Ascending aorta (tissue), 2 donors: ENCODE data around the gene RUNX2. TPM values are rescaled to one million over a fixed set of nuclear protein-coding genes. Genes with fewer than 3 reads are reported as not detected.

Experiments
- DNase-seq, 2 donors: peaks; one replicate each; pipeline ENCODE4 v3.0.0-alpha.2; 2019; ENCODE audit warnings: low spot score in 2 of 2
- H3K27ac ChIP-seq, 2 donors: fragments of 200-600 bp; sonication (generic); one replicate each; pipeline ENCODE4 v1.5.1; 2016 to 2017; ENCODE audit warnings: mild to moderate bottlenecking in 1 of 2
- H3K27me3 ChIP-seq: fragments of 200-600 bp; sonication (generic); one replicate; pipeline ENCODE4 v1.5.1; 2017
- H3K36me3 ChIP-seq, 2 donors: fragments of 200-600 bp; sonication (generic); one replicate each; pipeline ENCODE4 v1.5.1; 2016
- H3K4me1 ChIP-seq, 2 donors: fragments of 200-600 bp; sonication (generic); one replicate each; pipeline ENCODE4 v1.5.1; 2016 to 2017; ENCODE audit warnings: mild to moderate bottlenecking in 1 of 2
- H3K4me3 ChIP-seq, 2 donors: fragments of 200-600 bp; sonication (generic); one replicate each; pipeline ENCODE4 v1.5.1; 2016 to 2017; ENCODE audit warnings: mild to moderate bottlenecking in 1 of 2
- H3K9me3 ChIP-seq, 2 donors: fragments of 200-600 bp; sonication (generic); one replicate each; pipeline ENCODE4 v1.5.1; 2016
- CTCF ChIP-seq, 3 experiments: fragments of 200-600 bp in 2 of 3; fragments of 450-650 bp in 1 of 3; sonication (generic) in 2 of 3; IDR thresholded peaks; one replicate each; pipeline ENCODE4 v1.5.1; 2016 to 2019; ENCODE audit warnings: antibody characterized with exemption in 3 of 3, mild to moderate bottlenecking in 1 of 3, moderate library complexity in 1 of 3
- intact Hi-C: fragments of 100-400 bp; cut with DNase I; formaldehyde crosslinking; loops from one replicate; pipeline ENCODE4 v1.15.1; 2023
- total RNA-seq: library from RNA; depleted of rRNA; stranded (reverse); fragments of >200 nt; gene quantifications from one replicate; pipeline ENCODE4 v1.1.0, GENCODE V29; 2016

Gene RUNX2
- total RNA-seq, 1 donor from 2014 or later: 0.21 TPM

GRCh38 chr6:45297320-45297719 lies 30.8 kb upstream of the RUNX2 start:
- no peaks in the 10 kb centered on the region for H3K27me3 ChIP-seq
- peaks cover 0 to 8% of the 10 kb centered on the region in 2 donors for H3K9me3 ChIP-seq
- H3K4me3 ChIP-seq: no peak overlapping the region
- H3K27ac ChIP-seq: no peak overlapping the region
- H3K4me1 ChIP-seq: no peaks in the 10 kb centered on the region
- H3K36me3 ChIP-seq: no peaks in the 10 kb centered on the region
- intact Hi-C loops: no loop called here
- no peak for TF ChIP-seq CTCF (IDR thresholded peaks at IDR 0.05)
- no peak for DNase-seq

- peaks cover 0 to 4% of the 10 kb centered on the region in 2 donors for H3K9me3 ChIP-seq
These were observed 29.0 kb upstream of the RUNX2 start for GRCh38 chr6:45299096-45299581.

GRCh38 chr6:45300736-45301135 lies 27.4 kb upstream of the RUNX2 start:
- no peaks in the 10 kb centered on the region for H3K9me3 ChIP-seq
- H3K27ac ChIP-seq: no peak overlapping the region
- H3K4me3 ChIP-seq: no peak overlapping the region
- intact Hi-C loops: no loop called here
- DNase-seq: no peak
- TF ChIP-seq CTCF (IDR thresholded peaks at IDR 0.05): no peak
- H3K36me3 ChIP-seq: no peaks in the 10 kb centered on the region
- H3K4me1 ChIP-seq: no peaks in the 10 kb centered on the region
- H3K27me3 ChIP-seq: no peaks in the 10 kb centered on the region

More at GRCh38 chr6:45299096-45299581, 29.0 kb upstream of the RUNX2 start:
- Histone ChIP-seq H3K4me3 (no peak overlapping the region), H3K4me1 (no peaks in the 10 kb centered on the region), H3K27me3 (no peaks in the 10 kb centered on the region), H3K36me3 (no peaks in the 10 kb centered on the region), H3K27ac (no peak overlapping the region)
- intact Hi-C loops: no loop called here
- DNase-seq: no peak
- TF ChIP-seq CTCF (IDR thresholded peaks at IDR 0.05): no peak

GRCh38 chr6:45301348-45302142 lies 26.6 kb upstream of the RUNX2 start:
- Histone ChIP-seq H3K27ac (no peak overlapping the region), H3K4me3 (no peak overlapping the region), H3K9me3 (no peaks in the 10 kb centered on the region), H3K27me3 (no peaks in the 10 kb centered on the region), H3K36me3 (no peaks in the 10 kb centered on the region), H3K4me1 (no peaks in the 10 kb centered on the region)
- TF ChIP-seq CTCF (IDR thresholded peaks at IDR 0.05): no peak
- intact Hi-C loops: no loop called here
- DNase-seq: no peak

GRCh38 chr6:45302832-45303231 lies 25.3 kb upstream of the RUNX2 start:
- Histone ChIP-seq H3K27ac (no peak overlapping the region), H3K27me3 (no peaks in the 10 kb centered on the region), H3K9me3 (no peaks in the 10 kb centered on the region), H3K4me1 (no peaks in the 10 kb centered on the region), H3K36me3 (no peaks in the 10 kb centered on the region), H3K4me3 (no peak overlapping the region)
- DNase-seq: no peak
- intact Hi-C loops: no loop called here
- TF ChIP-seq CTCF (IDR thresholded peaks at IDR 0.05): no peak
